COLO829 (cell line): ENCODE measurements around the gene PPM1M.

ENCODE experiments used
- DNase-seq: peaks from one replicate; pipeline ENCODE4 v3.0.0; 2012; ENCODE audit warnings: low spot score

PPM1M gene

GRCh38 chr3:52230889-52231499 is 14.6 kb upstream of the PPM1M start:
- DNase-seq, result no peak

DNA sequence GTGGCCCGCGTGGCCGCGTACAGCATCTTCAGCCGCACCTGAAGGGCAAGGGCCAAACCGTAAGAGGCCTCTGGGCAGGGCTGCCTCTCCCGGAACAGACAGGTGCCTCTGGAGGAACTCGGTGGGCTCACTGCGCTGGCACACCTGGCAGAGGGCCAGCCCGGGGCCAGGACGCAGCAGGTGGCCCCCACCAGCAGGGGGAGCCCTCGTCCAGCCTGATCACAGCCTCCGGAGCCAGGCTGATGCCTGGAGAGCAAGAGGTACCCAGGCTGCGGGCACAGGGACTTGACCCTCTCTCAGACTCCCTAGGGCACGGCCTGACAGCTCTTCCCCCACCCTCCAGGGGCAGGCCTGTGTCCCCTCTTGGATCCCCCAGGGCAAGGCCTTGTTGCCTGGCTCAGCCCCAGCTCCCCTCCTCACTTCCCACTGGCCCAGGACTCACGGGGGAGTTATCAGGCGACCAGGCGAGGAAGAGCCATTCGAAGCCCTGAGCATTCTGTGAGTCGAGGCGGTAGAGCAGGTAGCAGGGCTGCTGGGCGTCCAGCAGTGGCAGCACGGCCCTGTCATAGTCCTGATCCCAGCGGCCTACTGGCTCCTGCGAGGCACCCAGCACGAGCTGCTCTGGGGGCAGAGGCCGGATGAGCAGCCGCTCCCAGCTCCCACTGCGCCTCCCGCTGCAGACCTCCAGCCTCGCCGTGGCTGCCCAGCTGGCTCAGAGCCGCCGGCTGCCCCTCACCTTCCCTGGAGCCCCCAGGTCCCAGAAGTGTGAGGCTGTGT is 13.9 kb upstream of the PPM1M start:
- DNase-seq, result no peak

DNA sequence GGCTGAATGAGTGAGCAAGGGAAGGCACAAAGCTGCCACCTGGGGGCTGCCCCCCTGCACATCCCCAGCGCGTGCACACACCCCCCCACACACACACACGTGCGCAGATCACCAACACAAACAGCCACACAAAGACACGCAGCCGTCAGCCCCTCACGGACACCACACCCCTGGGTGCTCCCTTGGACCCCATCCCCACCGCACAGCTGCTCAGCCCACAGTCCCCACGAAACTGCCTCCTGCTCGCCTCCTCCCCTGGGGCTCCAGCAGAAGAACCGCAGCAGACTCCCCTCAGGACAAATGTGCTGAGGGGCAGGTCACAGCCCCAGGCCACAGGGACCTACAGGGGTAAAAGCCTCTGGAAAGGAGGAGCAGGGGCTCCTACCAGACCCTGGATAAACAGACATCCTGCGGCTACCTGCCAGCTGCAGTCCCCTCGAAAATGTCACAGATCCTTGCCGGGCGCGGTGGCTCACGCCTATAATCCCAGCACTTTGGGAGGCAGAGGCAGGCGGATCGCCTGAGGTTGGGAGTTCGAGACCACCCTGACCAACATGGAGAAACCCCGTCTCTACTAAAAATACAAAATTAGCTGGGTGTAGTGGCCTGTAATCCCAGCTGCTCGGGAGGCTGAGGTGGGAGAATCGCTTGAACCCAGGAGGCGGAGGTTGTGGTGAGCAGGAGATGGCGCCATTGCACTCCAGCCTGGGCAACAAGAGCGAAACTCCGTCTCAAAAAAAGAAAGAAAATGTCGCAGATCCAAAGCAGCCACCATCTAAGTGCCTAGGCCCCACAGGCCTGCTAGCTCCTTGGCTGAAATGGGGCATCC is 13.1 kb upstream of the PPM1M start:
- no peak for DNase-seq

DNA sequence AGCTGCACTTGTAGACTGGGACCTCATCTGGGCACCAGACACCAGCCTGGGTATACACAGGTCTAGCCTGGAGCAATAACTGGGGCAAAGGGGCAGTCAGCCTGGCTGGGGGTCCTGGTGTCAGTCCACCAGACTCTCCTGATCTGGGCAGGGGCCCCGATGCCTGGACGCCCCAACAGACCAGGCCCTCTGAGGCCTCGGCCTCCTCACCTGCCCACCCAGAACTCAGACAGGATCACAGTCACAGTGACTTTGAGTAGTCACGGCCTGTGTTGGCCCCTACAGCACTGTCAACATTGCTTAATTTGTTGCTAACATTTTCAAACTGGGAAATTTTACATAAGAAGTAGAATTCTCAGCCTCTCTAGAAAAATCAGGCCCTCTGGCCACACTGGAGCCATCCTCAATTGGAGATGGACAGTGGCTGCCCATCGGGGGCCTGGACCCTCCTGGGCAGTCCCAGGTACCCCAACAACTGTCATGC is 12.4 kb upstream of the PPM1M start:
- DNase-seq, result no peak

GRCh38 chr3:52233968-52234367 is 11.6 kb upstream of the PPM1M start:
- DNase-seq, result no peak

DNA sequence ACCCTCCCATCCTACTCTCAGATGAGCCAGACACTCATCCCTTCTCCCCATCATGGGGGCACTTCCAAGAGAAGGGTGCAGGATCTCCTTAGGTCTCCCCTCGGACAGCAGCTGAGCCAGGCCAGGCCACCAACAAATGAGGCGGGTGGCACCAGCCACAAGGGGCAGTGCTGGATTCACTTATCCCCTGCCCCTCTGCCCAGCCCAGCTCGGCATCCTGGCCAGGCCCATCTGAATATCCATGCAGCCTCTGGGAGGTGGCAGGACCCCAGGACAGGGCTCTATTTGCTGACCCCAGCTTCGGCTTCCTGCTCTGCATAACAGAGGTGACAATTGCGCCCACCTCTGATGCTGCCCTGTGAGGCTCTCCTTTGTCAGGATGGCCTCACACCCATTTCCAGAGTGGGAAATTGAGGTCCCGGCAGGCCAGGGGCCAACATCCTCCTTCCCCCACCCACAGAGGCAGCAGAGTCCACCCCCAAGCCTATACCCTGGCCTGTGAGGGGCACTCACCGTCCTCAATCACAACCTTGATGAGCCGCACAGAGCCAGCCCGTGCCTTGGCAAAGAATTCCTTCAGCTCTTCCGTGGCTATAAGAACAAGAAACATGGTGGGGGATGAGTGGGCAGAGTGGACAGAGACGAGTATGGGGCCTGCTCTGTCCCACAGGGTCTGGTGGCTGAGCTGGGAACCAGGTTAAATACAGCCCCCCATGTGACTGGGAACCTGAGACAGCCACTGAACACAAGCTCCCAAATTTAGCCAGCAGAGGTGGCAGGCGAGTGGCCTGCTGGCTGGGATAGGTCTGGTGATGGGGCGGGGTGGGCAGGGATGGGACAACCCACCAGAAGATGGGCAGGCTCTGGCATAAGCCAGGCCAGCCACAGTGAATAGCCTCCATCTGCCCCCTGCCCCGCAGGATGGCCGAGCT is 10.8 kb upstream of the PPM1M start:
- DNase-seq, result no peak

- no peak for DNase-seq
Measured at GRCh38 chr3:52236424-52236886, 9.1 kb upstream of the PPM1M start.

DNA sequence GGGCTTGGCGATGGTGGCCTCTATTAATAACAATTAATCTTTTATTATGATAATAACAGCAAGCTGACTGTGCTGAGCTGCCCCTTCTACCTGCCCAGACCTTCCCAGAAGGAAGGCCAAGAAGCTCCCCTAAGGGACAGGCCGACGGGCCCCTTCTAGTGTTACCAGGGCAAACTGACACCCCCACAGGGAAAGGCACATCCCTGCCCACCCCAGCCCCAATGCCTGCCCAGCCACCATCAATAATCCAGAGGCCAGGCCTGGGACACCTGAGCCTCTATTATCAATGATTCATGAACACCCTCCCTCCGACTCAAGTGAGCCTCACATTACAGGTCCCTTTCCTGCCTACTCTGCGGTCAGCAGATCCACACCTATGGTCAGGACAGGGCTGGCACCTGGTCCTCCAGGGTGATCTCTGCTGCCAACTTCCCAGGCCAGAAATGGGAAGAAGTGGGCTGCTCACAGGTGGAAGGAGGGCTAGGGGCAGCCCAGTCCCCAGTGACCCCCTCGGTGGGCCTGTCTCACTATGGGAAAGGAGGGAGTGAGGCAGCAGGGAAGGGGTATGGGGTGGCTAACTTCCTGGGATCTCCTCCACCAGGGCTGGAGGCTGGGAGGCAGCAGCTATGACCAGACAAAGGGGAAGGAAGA is 8.4 kb upstream of the PPM1M start:
- DNase-seq, result no peak

DNA sequence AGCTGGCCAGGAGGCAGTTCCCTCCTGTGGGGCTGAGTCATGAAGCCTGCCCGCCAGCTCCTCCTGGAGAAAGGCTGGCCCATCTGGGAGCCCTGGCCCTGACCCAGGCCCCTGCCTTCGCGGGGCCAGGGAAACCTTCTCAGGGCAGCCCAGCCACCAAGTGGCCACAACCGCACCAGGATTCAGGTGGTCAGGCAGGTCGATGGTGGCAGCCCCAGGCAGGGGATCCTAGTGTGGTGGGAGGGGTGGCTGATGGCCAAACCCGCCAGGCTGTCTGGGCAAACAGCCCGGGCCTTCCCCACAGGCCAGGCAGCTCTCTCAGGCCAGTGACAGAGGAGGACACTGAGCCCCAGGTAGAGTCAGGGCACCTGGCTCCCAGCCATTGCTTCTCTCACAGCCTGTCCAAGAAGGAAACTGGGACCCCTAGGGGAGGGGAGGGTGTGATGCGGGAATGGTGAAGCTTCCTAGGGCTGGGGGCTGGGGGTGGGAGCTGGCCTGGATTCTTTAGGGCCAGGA is 7.8 kb upstream of the PPM1M start:
- DNase-seq, result peak; percentile 96

DNA sequence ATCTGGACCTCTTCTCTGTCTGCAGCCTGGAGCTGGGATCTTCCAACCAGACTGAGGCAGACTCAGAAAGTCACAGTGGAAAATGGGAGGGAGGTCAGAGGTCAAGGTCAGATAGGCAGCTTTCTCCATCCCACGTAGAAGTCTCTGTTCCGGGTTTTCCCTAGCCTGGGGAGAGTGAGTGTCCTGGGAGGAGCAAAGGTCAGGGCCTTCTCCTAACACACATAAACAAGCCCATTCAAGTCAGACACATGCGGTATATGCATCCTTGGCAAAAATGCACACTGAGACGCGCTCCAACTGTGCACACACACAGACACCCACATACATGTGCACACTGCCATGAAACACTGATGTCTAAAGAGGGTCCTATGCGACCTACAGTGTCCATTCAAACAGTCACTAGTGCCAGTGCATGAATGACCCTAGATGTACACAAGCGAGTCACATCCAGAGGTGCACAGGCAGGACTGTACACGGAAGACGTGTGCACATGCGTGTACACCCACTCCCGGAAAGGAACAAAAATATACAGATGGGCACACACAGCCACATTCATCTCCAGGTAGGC is 7.3 kb upstream of the PPM1M start:
- no peak for DNase-seq

DNA sequence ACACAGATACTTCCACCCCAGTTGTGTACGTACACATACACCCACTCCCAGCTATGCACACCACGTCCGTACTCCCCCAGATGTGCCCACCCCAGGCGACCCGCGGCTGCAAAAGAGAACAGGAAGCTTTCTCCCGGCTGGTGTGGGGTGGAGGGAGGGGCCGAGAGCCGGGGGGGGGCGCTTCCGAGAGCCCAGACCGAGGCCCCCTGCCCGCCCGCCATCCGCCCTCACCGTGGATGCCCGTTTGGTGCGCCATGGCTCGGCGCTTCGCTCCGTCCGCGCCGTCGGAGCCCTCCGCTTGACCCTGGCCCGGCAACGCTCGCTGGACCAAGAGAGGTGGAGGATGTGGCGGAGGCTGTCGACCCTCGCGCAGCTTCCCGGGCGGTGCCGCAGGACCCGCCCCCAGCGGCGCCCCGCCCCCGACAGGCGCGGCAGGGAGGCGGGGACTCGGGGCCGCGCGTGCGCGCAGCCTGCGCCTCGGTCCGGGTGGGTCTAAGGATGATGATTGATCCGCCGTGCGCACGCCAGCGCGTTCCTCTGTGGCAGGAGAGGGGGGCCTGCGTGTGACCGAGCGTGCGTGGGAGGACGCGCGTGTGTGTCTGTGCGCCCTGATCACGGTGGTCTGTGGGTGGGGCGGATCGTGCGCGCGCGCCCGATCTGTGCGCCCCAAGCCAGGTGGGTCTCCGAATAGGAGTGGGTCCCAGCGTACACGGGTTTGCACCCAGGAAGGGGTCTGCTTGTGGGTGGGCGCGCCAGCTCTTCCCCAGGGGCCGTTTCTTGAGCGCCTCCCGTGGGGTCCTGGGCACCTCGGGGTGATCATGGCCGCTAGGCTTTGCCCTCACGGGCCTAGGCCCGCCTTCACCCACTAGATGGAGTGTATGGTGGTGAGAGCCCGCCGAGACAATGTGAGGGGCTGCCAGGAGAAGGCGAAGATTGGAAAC is 6.5 kb upstream of the PPM1M start, which contains the start of gene TWF2:
TSS of gene TWF2 (minus strand) at position 398 of the 941 bp plus-strand sequence. CDS start at position 256, 142 bp downstream.
- DNase-seq, result peak; percentile 96

DNA sequence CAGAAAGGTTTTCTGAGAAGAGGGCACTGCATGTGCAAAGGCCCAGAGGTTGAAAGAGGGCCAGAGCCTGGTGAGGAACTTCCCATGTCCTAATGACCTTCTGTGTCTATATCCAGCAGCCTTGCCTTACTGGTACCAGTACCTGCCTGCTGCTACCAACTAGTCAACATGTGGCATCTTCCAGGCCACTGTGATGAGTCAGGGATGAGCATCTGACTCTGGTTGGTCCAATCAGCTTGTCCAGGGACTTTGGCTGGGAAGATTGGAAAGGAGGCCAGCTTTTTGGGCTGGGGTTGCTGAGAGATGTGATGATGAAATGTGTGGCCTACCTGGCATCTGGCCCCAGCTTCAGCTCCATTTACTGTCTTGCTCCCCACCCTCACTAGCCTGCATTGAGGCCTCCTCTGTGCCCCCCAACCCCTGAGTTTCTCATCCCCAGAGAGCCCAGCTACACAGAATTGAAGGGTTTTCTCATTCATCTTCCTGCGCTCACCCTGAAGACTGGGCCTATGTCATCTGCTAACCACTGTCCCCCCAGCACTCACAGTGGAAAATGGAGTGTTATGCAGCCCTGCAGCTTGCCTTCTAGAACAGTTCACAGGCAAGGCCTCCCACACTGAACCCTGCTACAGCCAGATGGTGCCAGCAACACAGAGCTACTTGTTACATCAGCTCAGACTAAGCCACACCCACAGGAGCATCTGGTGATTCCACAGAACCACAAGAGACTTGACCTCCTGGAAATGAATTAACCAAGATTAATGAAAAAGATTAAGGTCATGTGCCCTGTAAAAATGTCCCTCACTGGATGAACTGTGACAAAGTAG is 5.3 kb upstream of the PPM1M start:
- peak; percentile 88 for DNase-seq

DNA sequence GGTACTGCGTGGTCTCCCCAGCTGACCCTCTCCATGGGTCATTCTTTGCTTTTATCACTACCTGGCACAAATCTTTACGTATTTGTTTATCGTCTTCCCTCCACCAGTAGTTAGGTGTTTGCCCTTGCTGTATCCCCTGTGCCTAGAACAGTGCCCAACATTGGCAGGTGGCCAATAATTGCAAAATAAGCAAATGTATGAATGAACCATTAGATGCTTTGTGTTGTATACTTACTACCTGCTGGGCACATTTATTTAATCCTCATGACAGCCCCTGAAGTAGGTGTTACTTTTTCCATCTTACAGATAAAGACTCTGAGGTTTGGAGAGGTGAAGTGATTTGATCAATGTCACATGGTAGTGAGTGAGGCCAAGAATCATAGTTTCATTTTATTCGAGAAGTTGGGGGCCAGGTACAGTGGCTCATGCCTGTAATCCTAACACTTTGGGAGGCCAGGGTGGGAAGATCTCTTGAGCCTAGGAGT is 4.6 kb upstream of the PPM1M start:
- no peak for DNase-seq

- no peak for DNase-seq
Measured at GRCh38 chr3:52242039-52242438, 3.5 kb upstream of the PPM1M start.

GRCh38 chr3:52243791-52244628 is 1.5 kb upstream of the PPM1M start:
- DNase-seq, result peak; percentile 65

GRCh38 chr3:52246264-52246620 is 683 bp downstream of the PPM1M start:
- no peak for DNase-seq

DNA sequence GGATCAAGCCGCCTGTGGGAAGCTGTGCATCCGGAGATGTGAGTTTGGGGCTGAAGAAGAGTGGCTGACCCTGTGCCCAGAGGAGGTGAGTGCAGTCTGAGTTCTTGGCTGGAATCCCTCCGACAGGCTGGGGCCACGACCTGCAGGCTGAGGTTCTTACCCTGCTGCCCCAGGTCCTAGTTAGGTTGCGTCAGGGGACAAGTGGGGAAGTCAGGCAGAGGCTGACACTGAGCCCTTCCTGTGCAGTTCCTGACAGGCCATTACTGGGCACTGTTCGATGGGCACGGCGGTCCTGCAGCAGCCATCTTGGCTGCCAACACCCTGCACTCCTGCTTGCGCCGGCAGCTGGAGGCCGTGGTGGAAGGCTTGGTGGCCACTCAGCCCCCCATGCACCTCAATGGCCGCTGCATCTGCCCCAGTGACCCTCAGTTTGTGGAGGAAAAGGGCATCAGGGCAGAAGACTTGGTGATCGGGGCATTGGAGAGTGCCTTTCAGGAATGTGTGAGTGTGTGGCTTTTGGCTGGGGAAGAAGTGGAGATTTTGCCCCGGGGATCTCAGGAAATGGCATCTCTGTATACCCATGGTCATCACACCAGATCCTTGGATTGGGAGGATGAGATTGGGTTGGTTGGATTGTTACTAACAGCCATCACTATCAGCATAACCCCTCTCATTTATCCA is 1.3 kb downstream of the PPM1M start:
- no peak for DNase-seq
